Urinary bladder (tissue), 2 donors: Measurements from ENCODE around the gene MRPS16. TPM values are rescaled to one million over a fixed set of nuclear protein-coding genes. Genes with fewer than 3 reads are reported as not detected.

Experiments
- polyA plus RNA-seq: library from polyadenylated mRNA; stranded (reverse); fragments of 200-250 nt; gene quantifications from one replicate; pipeline ENCODE4 v1.2.3, GENCODE V29; 2013
- small RNA-seq: library from RNA; depleted of rRNA; stranded (forward); fragments of <200 nt; gene quantifications from one replicate; pipeline ENCODE3, GENCODE V24; 2014
- total RNA-seq: library from RNA; depleted of rRNA; stranded (reverse); fragments of >200 nt; gene quantifications from one replicate; pipeline ENCODE4 v1.2.3, GENCODE V29; 2014
- donor health status: healthy.

MRPS16 gene
- total and polyA plus RNA-seq, 2 donors = 52.9 to 58.4 TPM

Small RNA genes lying within 50 kb of the gene (small RNA-seq; reads per million reads assigned to genes)
- gene RNU6-833P = not detected

Other genes with a start within 250 kb of the MRPS16 start
- gene P4HA1, start 155.8 kb downstream of the MRPS16 start, total RNA-seq = 143 TPM
- gene P4HA1, start 155.8 kb downstream of the MRPS16 start, polyA plus RNA-seq = 21.5 TPM
- 1.3 TPM for gene NUDT13, start 142.2 kb downstream of the MRPS16 start, total RNA-seq
- gene NUDT13, start 142.2 kb downstream of the MRPS16 start, polyA plus RNA-seq = 2.1 TPM
- 29.1 TPM for gene ECD, start 84.6 kb downstream of the MRPS16 start, total RNA-seq
- gene ECD, start 84.6 kb downstream of the MRPS16 start, polyA plus RNA-seq = 16.2 TPM
- gene FAM149B1, start 84.5 kb downstream of the MRPS16 start, total RNA-seq = 48.5 TPM
- 14.6 TPM for gene FAM149B1, start 84.5 kb downstream of the MRPS16 start, polyA plus RNA-seq
- 27.8 TPM for gene DNAJC9, start 5.4 kb downstream of the MRPS16 start, total RNA-seq
- 12.7 TPM for gene DNAJC9, start 5.4 kb downstream of the MRPS16 start, polyA plus RNA-seq
- gene CFAP70, start 106.2 kb upstream of the MRPS16 start, total RNA-seq = 2.2 TPM
- gene CFAP70, start 106.2 kb upstream of the MRPS16 start, polyA plus RNA-seq = 0.56 TPM
- 54.0 TPM for gene ANXA7, start 161.4 kb upstream of the MRPS16 start, total RNA-seq
- 103 TPM for gene ANXA7, start 161.4 kb upstream of the MRPS16 start, polyA plus RNA-seq
- 5.9 TPM for gene MSS51, start 180.9 kb upstream of the MRPS16 start, total RNA-seq
- 0.60 TPM for gene MSS51, start 180.9 kb upstream of the MRPS16 start, polyA plus RNA-seq
- 93.4 TPM for gene PPP3CB, start 243.4 kb upstream of the MRPS16 start, total RNA-seq
- gene PPP3CB, start 243.4 kb upstream of the MRPS16 start, polyA plus RNA-seq = 58.0 TPM